Activated T-helper 2 cell treated with anti-CD3 and anti-CD28 coated beads, Interferon-gamma antibody, Interleukin-2, Interleukin-4, amounts not matched to agents 10 μg/mL and 5 μg/mL and 100 μg/mL, durations not matched to agents 14 hours and 24 hours and 36 hours (primary cell): Measurements from ENCODE around the gene IGSF9. TPM values are rescaled to one million over a fixed set of nuclear protein-coding genes. Genes with fewer than 3 reads are reported as not detected.

Source experiments
- DNase-seq: peaks from one replicate; pipeline ENCODE4 v3.0.0; 2021; ENCODE audit warnings: low spot score
- H3K27ac Mint-ChIP-seq: one replicate; pipeline ENCODE4 v1.8.0; 2021; ENCODE audit warnings: mixed read lengths
- H3K27me3 Mint-ChIP-seq: one replicate; pipeline ENCODE4 v1.8.0; 2021; ENCODE audit warnings: low read depth, mixed read lengths
- H3K36me3 Mint-ChIP-seq: one replicate; pipeline ENCODE4 v1.8.0; 2021; ENCODE audit warnings: low read depth, mixed read lengths
- H3K4me1 Mint-ChIP-seq: one replicate; pipeline ENCODE4 v1.8.0; 2021; ENCODE audit warnings: low read depth, mixed read lengths
- H3K4me3 Mint-ChIP-seq: one replicate; pipeline ENCODE4 v1.8.0; 2021; ENCODE audit warnings: low read depth, mild to moderate bottlenecking, moderate library complexity, mixed read lengths
- H3K9me3 Mint-ChIP-seq: one replicate; pipeline ENCODE4 v1.8.0; 2021; ENCODE audit warnings: mixed read lengths
- intact Hi-C: fragments of 100-400 bp; cut with micrococcal nuclease; formaldehyde crosslinking; loops from one replicate; pipeline ENCODE4 v1.15.1; 2023
- total RNA-seq: library from RNA; stranded (reverse); gene quantifications from 2 replicates; pipeline ENCODE4 v1.2.3, GENCODE V29; 2022

The IGSF9 gene
- total RNA-seq, 1 donor from 2014 or later = not detected

- DNase-seq = no peak
- H3K27me3 Mint-ChIP-seq = peaks cover 53% of the 10 kb centered on the region
- intact Hi-C loops = no loop called here
- H3K36me3 Mint-ChIP-seq = no peaks in the 10 kb centered on the region
- no peak overlapping the region for H3K4me3 Mint-ChIP-seq
- no peak overlapping the region for H3K27ac Mint-ChIP-seq
- no peaks in the 10 kb centered on the region for H3K9me3 Mint-ChIP-seq
- no peaks in the 10 kb centered on the region for H3K4me1 Mint-ChIP-seq
These were observed 5.6 kb upstream of the IGSF9 start for GRCh38 chr1:159951016-159951415.

DNA sequence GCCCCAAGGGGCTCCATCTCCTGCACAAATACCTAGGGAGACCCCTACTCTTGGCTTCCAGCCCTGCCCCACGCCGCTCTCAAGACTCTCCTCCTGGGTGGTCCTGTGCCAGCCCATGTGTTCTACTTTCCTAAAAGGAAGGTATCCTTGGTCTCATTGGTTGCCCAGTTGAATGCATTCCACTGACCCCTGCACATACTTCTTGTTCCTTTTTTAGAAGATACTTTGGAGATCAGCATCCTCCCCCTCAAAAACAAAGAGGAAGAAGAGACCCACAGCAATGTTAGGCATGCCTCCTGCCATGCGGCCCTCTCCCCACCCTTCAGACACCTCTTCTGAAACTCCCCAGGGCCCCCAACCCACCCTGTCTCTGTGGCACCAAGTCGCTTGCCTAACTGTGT is 4.6 kb upstream of the IGSF9 start:
- Mint-ChIP-seq H3K4me1 (peaks cover 2% of the 10 kb centered on the region), H3K9me3 (no peaks in the 10 kb centered on the region), H3K27me3 (peaks cover 56% of the 10 kb centered on the region), H3K4me3 (no peak overlapping the region), H3K36me3 (no peaks in the 10 kb centered on the region), H3K27ac (no peak overlapping the region)
- intact Hi-C loops = no loop called here
- DNase-seq = no peak

- Mint-ChIP-seq H3K27me3 (peaks cover 59% of the 10 kb centered on the region), H3K4me3 (no peak overlapping the region), H3K36me3 (no peaks in the 10 kb centered on the region), H3K4me1 (peaks cover 2% of the 10 kb centered on the region), H3K27ac (no peak overlapping the region), H3K9me3 (no peaks in the 10 kb centered on the region)
- intact Hi-C loops = no loop called here
- DNase-seq = no peak
These were observed 3.7 kb upstream of the IGSF9 start for GRCh38 chr1:159949123-159949522.

DNA sequence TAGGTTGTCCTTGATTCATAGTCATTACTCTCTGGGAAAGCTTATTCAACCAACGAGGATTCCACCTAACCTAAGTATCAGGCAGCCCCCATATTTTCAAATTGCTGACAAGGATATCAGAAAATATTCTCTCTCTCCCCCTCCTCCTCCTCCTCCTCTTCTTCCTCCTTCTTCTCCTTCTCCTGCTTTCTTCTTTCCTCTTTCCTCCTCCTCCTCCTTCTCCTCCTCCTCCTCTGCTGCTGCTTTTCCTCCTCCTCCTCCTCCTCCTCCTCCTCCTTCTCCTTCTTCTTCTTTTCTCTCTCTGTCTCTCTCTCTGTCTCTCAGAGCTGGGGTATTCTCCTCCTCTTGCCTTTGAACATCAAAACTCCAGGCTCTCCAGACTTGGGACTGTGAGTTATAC is 2.5 kb upstream of the IGSF9 start:
- Mint-ChIP-seq H3K27me3 (peaks cover 60% of the 10 kb centered on the region), H3K4me1 (peaks cover 2% of the 10 kb centered on the region), H3K36me3 (no peaks in the 10 kb centered on the region), H3K4me3 (no peak overlapping the region), H3K27ac (no peak overlapping the region), H3K9me3 (no peaks in the 10 kb centered on the region)
- no peak for DNase-seq
- intact Hi-C loops = no loop called here

DNA sequence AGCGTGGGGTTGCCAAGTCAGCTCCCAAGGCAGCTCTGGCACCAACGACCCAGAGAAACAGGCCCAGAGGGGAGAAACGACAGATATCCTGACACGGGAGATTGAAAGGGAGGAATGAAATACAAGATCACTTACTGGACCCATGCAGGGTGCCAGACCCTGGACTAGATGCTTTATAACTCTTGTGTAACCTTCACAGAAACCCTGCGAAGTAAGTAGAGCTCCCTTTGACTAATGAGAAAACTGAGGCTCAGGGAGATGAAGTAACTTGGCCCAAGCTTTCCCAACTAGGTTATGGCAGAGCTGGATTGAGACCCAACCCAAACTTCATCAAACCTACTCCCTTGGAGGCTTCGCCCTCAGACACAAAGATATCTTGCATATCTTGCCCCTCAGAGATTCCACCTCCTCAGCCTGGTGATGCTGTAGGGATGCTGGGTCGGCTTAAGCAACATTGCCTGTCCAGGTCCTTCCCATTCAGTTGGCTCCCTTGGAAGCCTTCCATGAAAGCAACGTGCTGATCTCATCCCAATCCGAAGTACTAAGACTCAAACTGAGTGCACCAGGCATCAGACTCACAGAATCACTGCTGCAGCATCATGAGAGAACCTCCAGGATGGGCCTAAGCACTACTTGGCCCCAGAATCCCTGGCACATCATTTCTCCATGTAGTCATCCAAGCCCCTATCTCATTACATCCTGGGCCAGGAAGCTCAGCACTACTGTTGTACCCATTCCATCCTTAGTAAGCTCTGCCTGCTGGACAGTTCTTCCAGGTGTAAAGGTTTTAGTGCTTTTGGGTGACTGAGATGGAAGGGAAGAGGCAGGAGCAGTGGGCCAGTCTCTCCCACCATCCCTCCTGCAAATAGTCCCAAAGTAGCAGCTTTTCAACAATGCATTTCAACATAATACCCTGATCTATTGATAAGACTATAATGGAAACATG is 1.1 kb upstream of the IGSF9 start:
- H3K4me3 Mint-ChIP-seq = no peak overlapping the region
- H3K27me3 Mint-ChIP-seq = peaks cover 67% of the 10 kb centered on the region
- DNase-seq = no peak
- peaks cover 2% of the 10 kb centered on the region for H3K4me1 Mint-ChIP-seq
- no peaks in the 10 kb centered on the region for H3K9me3 Mint-ChIP-seq
- no peaks in the 10 kb centered on the region for H3K36me3 Mint-ChIP-seq
- H3K27ac Mint-ChIP-seq = no peak overlapping the region
- intact Hi-C loops = no loop called here

DNA sequence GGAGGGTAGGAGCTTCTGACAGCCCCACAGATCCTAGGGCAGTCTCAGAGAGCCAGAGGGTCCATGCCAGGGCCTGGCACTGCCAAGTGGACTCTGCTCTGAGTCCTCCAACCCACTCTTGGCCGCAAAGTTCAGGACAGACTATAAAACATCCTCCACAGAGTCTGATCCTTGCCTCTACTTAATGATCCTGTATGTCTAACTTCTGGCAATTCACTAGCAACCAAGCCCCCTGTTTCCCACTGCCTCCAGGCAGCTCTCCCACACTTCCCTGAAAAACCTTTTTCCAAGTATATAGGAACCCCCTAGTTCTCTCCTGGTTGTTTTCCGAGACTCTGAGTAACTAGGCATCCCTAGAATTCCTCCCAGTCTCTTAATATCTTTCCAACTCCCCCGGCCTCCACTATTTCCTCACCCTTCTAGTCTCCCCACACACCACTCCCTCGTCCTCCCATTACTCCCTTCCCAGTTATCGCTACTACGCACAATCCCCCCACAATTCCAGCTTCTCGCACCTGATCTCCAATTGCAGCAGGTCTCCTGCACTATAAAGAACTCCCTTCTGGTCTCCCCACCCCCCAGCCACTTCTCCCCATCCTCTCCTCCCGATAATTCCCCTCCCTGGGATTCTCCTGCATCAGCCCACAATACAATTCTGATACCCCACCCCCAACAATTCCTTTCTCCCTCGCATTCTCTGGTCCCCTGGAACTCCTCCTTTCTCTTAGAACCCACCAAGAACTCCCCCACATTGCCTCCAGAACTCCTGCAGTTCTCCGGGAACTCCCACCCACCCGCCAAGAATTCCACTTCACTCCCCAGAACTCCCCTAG is 574 bp downstream of the IGSF9 start:
- intact Hi-C loops = no loop called here
- no peaks in the 10 kb centered on the region for H3K36me3 Mint-ChIP-seq
- H3K9me3 Mint-ChIP-seq = no peaks in the 10 kb centered on the region
- peaks cover 2% of the 10 kb centered on the region for H3K4me1 Mint-ChIP-seq
- H3K4me3 Mint-ChIP-seq = peak overlapping the region; percentile 18
- no peak overlapping the region for H3K27ac Mint-ChIP-seq
- H3K27me3 Mint-ChIP-seq = peaks cover 59% of the 10 kb centered on the region
- no peak for DNase-seq

GRCh38 chr1:159943908-159944622 is 1.3 kb downstream of the IGSF9 start:
- Mint-ChIP-seq H3K4me1 (peaks cover 2% of the 10 kb centered on the region), H3K27ac (no peak overlapping the region), H3K9me3 (no peaks in the 10 kb centered on the region), H3K4me3 (no peak overlapping the region), H3K27me3 (peaks cover 56% of the 10 kb centered on the region), H3K36me3 (no peaks in the 10 kb centered on the region)
- DNase-seq = no peak
- intact Hi-C loops = no loop called here

GRCh38 chr1:159943278-159943640 is 2.2 kb downstream of the IGSF9 start:
- no peak for DNase-seq
- intact Hi-C loops = no loop called here
- Mint-ChIP-seq H3K4me1 (peaks cover 8% of the 10 kb centered on the region), H3K27ac (no peak overlapping the region), H3K9me3 (no peaks in the 10 kb centered on the region), H3K27me3 (peaks cover 58% of the 10 kb centered on the region), H3K36me3 (no peaks in the 10 kb centered on the region), H3K4me3 (no peak overlapping the region)

DNA sequence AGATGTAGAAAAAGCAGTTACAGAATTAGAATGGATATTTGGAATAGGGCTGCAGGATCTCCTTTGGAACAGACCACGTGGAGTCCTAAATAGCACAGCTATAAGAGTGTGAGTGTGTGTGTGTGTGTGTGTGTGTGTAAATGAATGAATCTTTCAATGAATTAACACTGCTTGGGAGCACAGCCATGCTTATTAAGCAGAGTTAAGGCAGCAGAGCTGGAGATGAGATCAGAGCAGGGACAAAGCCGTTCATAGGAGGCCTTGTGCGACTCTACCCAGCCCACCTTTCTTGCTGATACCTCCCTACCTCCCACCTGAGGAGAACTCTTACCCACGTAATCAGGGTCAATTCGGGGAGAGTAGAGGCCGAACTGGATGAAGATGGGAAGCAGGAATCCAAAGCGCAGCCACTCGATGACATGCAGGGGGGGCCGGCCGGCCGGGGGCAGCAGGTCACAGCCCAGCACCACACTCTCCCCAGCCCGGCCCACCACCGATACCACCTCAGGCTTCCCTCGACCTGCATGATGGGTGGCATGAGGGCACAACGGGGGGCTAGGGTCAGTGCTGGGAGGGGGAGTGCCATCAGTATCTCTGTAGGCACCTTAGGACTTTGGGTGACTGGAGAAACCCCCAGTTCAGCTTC is 2.7 kb downstream of the IGSF9 start:
- Mint-ChIP-seq H3K27ac (no peak overlapping the region), H3K4me3 (no peak overlapping the region), H3K27me3 (peaks cover 54% of the 10 kb centered on the region), H3K9me3 (no peaks in the 10 kb centered on the region), H3K4me1 (peaks cover 12% of the 10 kb centered on the region), H3K36me3 (no peaks in the 10 kb centered on the region)
- intact Hi-C loops = no loop called here
- no peak for DNase-seq

DNA sequence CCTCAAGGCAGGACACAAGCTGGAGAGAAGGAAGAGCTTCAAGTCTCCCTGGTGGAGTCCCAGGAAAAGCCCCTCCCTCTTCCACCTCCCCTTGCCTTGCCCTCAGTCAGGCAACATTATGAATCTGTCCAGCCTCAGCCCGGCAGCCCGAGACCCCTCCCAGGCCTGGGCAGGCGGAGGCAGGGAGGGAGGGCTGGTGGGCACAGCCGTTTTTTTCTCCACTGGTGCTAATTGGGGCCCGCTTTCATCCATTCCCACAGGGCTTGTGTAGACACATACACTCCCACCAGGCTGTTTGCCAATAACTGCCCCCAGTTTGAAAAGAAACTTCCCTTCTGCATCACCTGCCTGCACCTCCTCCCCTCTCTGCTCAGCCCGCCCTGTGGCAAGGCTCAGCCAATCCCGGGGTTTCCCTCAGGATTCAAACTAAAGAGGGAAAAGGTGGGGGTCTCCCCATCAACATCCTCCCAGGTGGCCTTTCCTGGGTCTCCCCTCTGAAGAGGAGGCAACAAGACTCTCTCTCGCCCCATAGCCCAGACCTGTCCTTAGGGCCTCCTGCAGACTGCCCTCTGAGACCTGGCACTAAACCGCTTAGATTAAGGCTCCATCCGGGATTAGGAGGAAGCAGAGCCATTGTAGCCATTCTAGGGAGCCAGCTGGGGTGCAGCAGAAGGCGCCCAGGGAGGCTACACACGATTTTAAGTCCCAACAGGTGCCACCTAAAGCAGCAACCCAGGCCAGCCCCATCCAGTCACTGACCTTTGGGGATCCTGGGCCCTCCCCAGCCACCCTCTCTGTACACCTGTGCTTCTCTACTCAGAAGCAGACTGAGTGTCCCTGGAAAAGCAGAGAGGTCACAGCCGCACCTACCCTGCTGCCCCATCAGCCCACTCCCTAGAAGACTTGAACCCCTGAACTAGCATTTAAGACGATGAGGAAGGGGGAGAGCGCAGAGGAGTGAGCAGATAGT is 3.5 kb downstream of the IGSF9 start:
- H3K9me3 Mint-ChIP-seq = no peaks in the 10 kb centered on the region
- no peaks in the 10 kb centered on the region for H3K36me3 Mint-ChIP-seq
- H3K4me1 Mint-ChIP-seq = peaks cover 17% of the 10 kb centered on the region
- intact Hi-C loops = no loop called here
- DNase-seq = no peak
- H3K27ac Mint-ChIP-seq = no peak overlapping the region
- peaks cover 47% of the 10 kb centered on the region for H3K27me3 Mint-ChIP-seq
- H3K4me3 Mint-ChIP-seq = no peak overlapping the region

- Mint-ChIP-seq H3K36me3 (no peaks in the 10 kb centered on the region), H3K27ac (no peak overlapping the region), H3K4me1 (peaks cover 19% of the 10 kb centered on the region), H3K9me3 (no peaks in the 10 kb centered on the region), H3K27me3 (peaks cover 42% of the 10 kb centered on the region), H3K4me3 (no peak overlapping the region)
- no peak for DNase-seq
- intact Hi-C loops = no loop called here
These were observed 4.3 kb downstream of the IGSF9 start for GRCh38 chr1:159941141-159941540.
